Subcutaneous abdominal adipose tissue (tissue), 5 donors: ENCODE results near the gene TMEM80.

Source experiments
- H3K27ac ChIP-seq: one replicate; pipeline ENCODE4 v1.7.0; 2013; ENCODE audit warnings: low read depth, mild to moderate bottlenecking, inconsistent platforms, low read length, moderate library complexity
- H3K27me3 ChIP-seq, 5 donors: one replicate each; pipeline ENCODE4 v1.7.0; 2013; ENCODE audit warnings: low read length in 5 of 5, inconsistent platforms in 1 of 5; ENCODE audit not compliant: control insufficient read depth in 5 of 5, insufficient read depth in 4 of 5
- H3K36me3 ChIP-seq, 5 donors: one replicate each; pipeline ENCODE4 v1.7.0; 2013; ENCODE audit warnings: low read length in 5 of 5; ENCODE audit not compliant: control insufficient read depth in 5 of 5, insufficient read depth in 5 of 5
- H3K4me1 ChIP-seq, 5 donors: one replicate each; pipeline ENCODE4 v1.7.0; 2013; ENCODE audit warnings: low read length in 5 of 5, mild to moderate bottlenecking in 3 of 5, moderate library complexity in 1 of 5; ENCODE audit not compliant: control insufficient read depth in 5 of 5, insufficient read depth in 5 of 5
- H3K4me3 ChIP-seq, 5 donors: one replicate each; pipeline ENCODE4 v1.7.0; 2013; ENCODE audit warnings: low read length in 5 of 5, low read depth in 1 of 5
- H3K9ac ChIP-seq, 5 donors: one replicate each; pipeline ENCODE4 v1.7.0; 2013; ENCODE audit warnings: low read length in 5 of 5, mild to moderate bottlenecking in 4 of 5, moderate library complexity in 3 of 5
- H3K9me3 ChIP-seq, 5 donors: one replicate each; pipeline ENCODE4 v1.7.0; 2013; ENCODE audit warnings: low read length in 5 of 5; ENCODE audit not compliant: control insufficient read depth in 5 of 5
- donor health status: healthy.
- donor health status: healthy.
- donor health status: healthy.
- donor health status: healthy.
- donor health status: healthy.

Gene TMEM80

GRCh38 chr11:719214-720016 lies 23.8 kb downstream of the TMEM80 start:
- no peak overlapping the region for H3K9ac ChIP-seq
- no peak overlapping the region for H3K4me3 ChIP-seq
- H3K36me3 ChIP-seq, result no peaks in the 10 kb centered on the region
- H3K27ac ChIP-seq, result no peak overlapping the region
- peaks cover 0 to 11% (median 4%) of the 10 kb centered on the region in 5 donors for H3K4me1 ChIP-seq
- peaks cover 0 to 31% (median 30%) of the 10 kb centered on the region in 5 donors for H3K27me3 ChIP-seq
- peaks cover 0 to 3% (median 0%) of the 10 kb centered on the region in 5 donors for H3K9me3 ChIP-seq

- Histone ChIP-seq H3K9ac (no peak overlapping the region), H3K9me3 (peaks cover 0 to 3% (median 0%) of the 10 kb centered on the region in 5 donors), H3K4me1 (peaks cover 0 to 11% (median 4%) of the 10 kb centered on the region in 5 donors), H3K27me3 (peaks cover 0 to 38% (median 30%) of the 10 kb centered on the region in 5 donors), H3K4me3 (peak overlapping the region in 1 of 5 donors; percentile 15), H3K27ac (no peak overlapping the region), H3K36me3 (no peaks in the 10 kb centered on the region)
Observed at GRCh38 chr11:720017-720641, 24.5 kb downstream of the TMEM80 start.

- H3K27me3 ChIP-seq, result peaks cover 0 to 44% (median 30%) of the 10 kb centered on the region in 5 donors
- no peaks in the 10 kb centered on the region for H3K36me3 ChIP-seq
- H3K27ac ChIP-seq, result no peak overlapping the region
- no peaks in the 10 kb centered on the region for H3K9me3 ChIP-seq
- H3K9ac ChIP-seq, result no peak overlapping the region
- peak overlapping the region in 1 of 5 donors; percentile 15 for H3K4me3 ChIP-seq
- H3K4me1 ChIP-seq, result peaks cover 0 to 11% (median 4%) of the 10 kb centered on the region in 5 donors
Observed at GRCh38 chr11:720642-721246, 25.1 kb downstream of the TMEM80 start.

GRCh38 chr11:721247-721740 lies 25.7 kb downstream of the TMEM80 start:
- no peaks in the 10 kb centered on the region for H3K36me3 ChIP-seq
- H3K9me3 ChIP-seq, result no peaks in the 10 kb centered on the region
- H3K4me1 ChIP-seq, result peaks cover 0 to 13% (median 6%) of the 10 kb centered on the region in 5 donors
- H3K27ac ChIP-seq, result no peak overlapping the region
- H3K9ac ChIP-seq, result no peak overlapping the region
- H3K27me3 ChIP-seq, result peaks cover 0 to 44% (median 30%) of the 10 kb centered on the region in 5 donors
- no peak overlapping the region for H3K4me3 ChIP-seq

GRCh38 chr11:721741-722345 lies 26.2 kb downstream of the TMEM80 start:
- peaks cover 0 to 44% (median 30%) of the 10 kb centered on the region in 5 donors for H3K27me3 ChIP-seq
- H3K27ac ChIP-seq, result no peak overlapping the region
- no peak overlapping the region for H3K9ac ChIP-seq
- no peaks in the 10 kb centered on the region for H3K36me3 ChIP-seq
- peaks cover 0 to 18% (median 11%) of the 10 kb centered on the region in 5 donors for H3K4me1 ChIP-seq
- H3K9me3 ChIP-seq, result no peaks in the 10 kb centered on the region
- H3K4me3 ChIP-seq, result no peak overlapping the region

- Histone ChIP-seq H3K36me3 (no peaks in the 10 kb centered on the region), H3K4me1 (peaks cover 0 to 24% (median 15%) of the 10 kb centered on the region in 5 donors), H3K4me3 (no peak overlapping the region), H3K9ac (no peak overlapping the region), H3K27me3 (peaks cover 0 to 44% (median 30%) of the 10 kb centered on the region in 5 donors), H3K9me3 (no peaks in the 10 kb centered on the region), H3K27ac (no peak overlapping the region)
Observed at GRCh38 chr11:722346-722811, 26.8 kb downstream of the TMEM80 start.

- H3K27me3 ChIP-seq, result peaks cover 0 to 44% (median 30%) of the 10 kb centered on the region in 5 donors
- H3K36me3 ChIP-seq, result no peaks in the 10 kb centered on the region
- peaks cover 0 to 33% (median 24%) of the 10 kb centered on the region in 5 donors for H3K4me1 ChIP-seq
- no peak overlapping the region for H3K4me3 ChIP-seq
- H3K9ac ChIP-seq, result no peak overlapping the region
- H3K9me3 ChIP-seq, result no peaks in the 10 kb centered on the region
- H3K27ac ChIP-seq, result no peak overlapping the region
Observed at GRCh38 chr11:723120-723883, 27.7 kb downstream of the TMEM80 start.

GRCh38 chr11:724049-724777 lies 28.6 kb downstream of the TMEM80 start:
- Histone ChIP-seq H3K27ac (no peak overlapping the region), H3K36me3 (no peaks in the 10 kb centered on the region)

More at GRCh38 chr11:724049-724777, 28.6 kb downstream of the TMEM80 start:
- Histone ChIP-seq H3K4me1 (peaks cover 0 to 38% (median 33%) of the 10 kb centered on the region in 5 donors), H3K27me3 (peaks cover 0 to 44% (median 29%) of the 10 kb centered on the region in 5 donors), H3K9me3 (no peaks in the 10 kb centered on the region), H3K4me3 (no peak overlapping the region), H3K9ac (no peak overlapping the region)
